NCI-H2107 treated with DMSO at 0.1 percent for 48 hours (cell line): ENCODE results near the gene ZNF622.
"Not testable (repeated sequence)": the region's sequence is repeated elsewhere in the genome, so short reads cannot be mapped to it uniquely, and the experiment has no call there.

Source experiments
- DNase-seq: peaks from one replicate; lab custom pipeline; 2025; ENCODE audit not compliant: unreplicated experiment; lab: John Stamatoyannopoulos, UW

The ZNF622 gene

DNA sequence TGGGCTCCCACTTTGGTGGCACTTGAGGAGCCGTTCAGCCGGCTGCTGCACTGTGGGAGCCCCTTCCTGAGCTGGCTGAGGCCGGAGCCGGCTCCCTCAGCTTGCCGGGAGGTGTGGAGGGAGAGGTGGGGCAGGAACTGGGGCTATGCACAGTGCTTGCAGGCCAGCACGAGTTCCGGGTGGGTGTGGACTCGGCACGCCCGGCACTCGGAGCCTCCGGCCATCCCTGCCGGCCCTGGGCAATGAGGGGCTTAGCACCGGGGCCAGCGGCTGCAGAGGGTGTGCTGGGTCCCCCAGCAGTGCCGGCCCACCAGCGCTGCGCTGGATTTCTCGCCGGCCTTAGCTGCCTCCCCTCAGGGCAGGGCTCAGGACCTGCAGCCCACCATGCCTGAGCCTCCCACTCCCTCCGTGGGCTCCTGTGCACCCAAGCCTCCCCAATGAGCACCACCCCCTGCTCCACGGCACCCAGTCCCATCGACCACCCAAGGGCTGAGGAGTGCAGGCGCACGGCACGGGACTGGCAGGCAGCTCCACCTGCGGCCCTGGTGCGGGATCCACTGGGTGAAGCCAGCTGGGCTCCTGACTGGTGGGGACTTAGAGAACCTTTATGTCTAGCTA is 29.4 kb downstream of the ZNF622 start:
- not testable (repeated sequence) for DNase-seq

DNA sequence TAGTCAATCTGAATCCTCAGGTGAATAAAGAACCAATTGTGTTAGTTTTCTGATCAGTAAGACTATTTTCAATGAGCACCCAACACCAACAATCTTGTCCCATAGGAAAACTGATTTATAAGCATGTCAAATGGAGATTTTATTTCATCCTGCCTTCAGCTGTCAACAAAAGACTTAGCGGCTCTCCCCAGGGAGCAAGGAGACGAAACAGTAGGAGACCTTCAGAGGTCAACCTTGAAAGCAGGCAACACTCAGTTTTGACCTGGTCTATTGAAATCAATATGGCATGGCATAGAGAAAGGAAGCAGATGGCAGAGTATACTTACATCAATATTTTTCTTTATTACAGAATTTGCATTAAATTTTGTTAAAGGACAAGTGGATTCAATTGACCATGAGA is 34.1 kb downstream of the ZNF622 start:
- no peak for DNase-seq

DNA sequence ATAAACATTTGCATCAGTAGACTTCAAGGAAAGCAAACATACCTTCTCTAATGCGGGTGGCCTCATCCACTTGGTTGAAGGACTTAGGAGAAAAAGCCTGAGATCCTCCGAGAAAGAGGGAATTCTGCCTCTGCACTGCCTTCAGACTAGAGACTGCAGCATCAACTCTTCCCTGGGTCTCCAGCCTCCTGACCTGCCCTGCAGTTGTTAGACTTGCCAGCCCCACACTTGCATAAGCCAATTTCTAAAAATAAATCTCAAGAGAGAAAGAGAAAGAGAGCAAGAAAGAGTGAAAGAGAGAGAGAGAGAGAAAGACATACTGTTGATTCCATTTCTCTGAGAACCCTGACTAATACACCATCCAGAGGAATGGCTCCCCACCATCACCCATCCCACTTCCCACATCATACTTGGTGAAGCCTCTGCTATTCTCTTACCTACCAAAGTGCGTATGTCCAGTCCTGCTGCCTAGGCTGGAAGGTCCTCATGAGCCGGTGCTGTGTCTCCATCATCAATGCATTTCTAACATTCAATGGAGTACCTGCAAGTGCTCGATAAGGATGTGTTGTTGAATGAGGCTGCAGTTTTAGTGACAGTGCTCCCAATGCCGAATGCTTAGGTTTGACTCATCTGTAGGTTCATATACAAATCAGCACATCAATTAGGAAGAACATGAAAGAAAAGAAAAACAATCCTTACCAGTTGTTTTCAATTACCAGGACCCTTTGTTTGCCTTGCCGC is 35.1 kb downstream of the ZNF622 start:
- DNase-seq = no peak

DNA sequence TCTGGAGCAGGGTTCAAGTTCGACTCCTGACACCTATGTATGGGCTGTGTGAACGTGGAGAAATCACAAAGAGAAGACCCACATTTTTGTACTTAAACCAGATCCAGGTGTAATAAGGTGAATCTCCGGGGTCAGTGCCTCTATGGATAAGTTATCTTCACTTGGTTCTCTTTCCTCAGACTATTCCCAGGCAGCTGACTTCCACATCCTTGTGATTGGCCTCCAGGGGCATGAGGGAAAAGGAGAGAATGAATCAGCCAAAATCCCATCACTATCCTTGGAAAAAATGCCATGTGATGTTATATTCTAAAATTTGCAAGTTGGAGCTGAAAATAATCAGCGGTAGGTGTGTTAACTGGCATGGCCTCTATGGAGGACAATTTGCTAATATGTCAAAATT is 37.2 kb downstream of the ZNF622 start:
- no peak for DNase-seq

DNA sequence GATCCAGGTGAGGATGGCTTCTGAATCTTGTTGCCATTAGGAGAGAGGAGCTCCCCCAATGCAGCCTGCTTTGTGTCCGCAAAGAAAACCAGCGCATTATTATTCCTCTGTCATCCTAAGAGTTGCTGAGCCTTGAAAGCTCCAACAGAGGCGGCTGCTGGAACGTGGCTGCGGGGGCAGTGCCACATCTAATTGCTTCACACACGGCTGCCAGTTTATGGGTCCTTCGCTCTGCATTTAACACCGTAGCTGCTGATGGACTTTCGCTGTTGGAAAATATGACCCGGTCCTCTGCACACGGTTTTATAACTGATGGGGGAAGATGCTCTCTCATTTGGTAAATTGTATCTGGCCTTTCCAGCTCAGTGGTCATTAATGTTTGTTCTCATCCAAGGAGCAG is 38.0 kb downstream of the ZNF622 start:
- no peak for DNase-seq

DNA sequence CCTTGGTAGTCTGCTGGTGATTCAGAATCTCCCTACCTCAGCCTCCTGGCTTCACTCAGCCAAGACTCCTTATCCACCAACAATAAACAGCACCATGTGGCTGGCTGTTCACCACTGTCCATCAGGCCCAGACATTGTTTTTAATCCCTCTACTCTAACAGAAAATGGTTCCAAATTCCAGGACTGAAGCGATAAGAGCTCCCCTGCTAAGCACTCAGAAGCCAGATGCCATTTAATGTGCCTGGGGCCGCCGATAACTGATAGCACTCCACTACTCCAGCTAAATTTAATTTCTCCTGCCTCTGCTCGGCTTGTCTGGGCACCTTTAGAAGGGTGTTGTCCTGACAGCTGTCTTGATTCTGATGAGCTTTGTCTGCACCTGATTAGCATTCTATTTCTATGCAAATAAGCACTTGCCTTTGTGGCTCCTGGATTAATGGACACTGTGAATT is 47.1 kb downstream of the ZNF622 start:
- no peak for DNase-seq

DNA sequence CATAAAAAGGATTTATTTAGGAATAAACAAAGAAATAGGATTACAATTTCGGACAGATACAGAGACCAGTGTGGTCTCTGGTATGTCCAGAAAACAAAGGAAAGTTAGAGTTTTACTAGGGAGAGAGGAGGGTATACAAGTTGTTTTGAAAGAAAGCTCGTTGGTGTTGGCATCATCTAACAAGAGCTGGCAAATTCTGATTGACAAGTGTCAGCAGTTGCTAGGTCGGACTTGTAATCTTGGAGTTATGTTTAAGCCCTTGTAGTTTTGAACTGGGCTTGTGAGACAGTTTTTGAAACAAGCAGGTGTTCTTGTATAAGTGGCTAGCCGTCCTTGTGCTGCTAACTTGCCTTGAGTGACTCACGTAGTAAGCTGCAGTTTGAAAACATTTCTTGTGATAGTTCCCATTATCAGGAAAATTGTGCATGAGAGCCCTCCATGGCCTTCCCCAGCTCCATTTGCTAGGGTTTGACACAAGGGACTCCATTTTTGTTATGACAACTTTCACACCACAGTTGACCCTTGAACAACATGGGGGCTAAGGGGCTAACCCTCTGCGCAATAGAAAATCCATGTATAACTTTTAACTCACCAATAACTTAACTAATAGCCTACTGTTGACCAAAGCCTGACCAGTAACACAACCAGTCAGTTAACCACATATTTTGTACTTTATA is 48.1 kb downstream of the ZNF622 start:
- DNase-seq = no peak

DNA sequence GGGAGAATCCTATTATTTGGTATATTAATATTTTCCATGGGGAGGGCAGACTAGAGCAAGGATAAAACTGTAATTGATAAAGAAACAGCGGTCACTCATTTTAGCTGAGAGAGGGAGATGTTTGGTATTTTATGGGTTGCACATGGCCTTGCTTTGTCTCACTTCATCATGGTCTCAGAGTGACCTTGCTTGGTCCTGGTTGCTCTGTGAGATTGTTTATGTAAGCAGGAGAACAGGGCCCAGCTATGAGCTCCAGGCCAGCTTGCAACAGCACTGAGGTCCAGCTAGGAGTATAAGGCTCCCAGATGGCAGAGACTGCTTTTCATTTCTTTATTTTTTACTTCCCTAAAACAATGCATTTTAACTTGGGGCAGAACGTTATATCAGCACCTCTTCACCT is 50.7 kb downstream of the ZNF622 start:
- DNase-seq = no peak

DNA sequence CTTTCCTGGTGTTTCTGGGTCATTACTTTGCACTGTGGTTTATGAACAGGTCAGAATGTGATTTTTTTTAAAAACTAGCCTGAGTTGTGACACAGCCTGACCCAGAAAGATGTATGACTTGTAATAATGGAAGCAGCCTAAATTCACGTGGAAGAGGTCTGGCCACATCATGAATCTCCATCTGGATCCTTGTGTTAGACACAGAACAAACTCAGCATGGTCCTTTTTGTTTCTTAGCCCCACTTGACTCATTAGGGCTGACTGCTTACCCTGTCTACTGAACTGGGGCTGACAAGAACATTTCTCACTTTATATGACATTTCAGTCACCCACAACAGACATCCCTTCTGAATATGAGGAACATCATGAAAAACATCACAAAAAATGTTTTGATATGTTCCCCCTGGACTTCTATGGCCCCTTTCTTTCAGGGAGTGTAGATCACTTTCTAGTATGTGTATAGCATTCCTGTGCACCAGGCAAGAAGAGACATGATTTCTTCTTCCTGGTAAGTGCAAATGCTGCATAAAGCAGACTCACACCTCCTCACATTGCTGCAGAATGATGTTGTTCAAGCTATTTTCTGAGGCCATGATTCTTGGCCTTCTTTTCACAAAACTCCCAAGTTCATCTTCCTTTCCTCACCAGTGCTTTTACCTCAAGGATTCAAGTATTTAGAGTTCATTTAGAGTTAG is 52.3 kb downstream of the ZNF622 start:
- no peak for DNase-seq

DNA sequence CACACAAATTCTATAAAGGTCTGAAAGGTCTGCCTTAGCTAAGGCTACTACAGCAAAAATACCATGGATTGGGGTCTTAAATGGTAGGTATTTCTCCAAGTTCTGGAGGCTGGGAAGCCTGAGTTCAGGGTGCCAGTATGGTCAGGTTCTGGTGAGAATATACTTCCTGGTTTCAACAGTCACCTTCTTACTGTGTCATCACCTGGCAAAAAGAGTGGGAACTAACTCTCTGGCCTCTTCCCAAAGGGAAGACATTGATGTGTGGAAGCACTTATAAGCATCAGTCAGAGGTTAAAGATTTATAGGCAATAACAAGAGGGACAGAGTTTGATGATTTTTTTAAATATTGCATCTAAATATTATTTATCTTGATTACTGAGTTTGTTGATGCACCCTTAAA is 53.0 kb downstream of the ZNF622 start:
- DNase-seq = no peak

DNA sequence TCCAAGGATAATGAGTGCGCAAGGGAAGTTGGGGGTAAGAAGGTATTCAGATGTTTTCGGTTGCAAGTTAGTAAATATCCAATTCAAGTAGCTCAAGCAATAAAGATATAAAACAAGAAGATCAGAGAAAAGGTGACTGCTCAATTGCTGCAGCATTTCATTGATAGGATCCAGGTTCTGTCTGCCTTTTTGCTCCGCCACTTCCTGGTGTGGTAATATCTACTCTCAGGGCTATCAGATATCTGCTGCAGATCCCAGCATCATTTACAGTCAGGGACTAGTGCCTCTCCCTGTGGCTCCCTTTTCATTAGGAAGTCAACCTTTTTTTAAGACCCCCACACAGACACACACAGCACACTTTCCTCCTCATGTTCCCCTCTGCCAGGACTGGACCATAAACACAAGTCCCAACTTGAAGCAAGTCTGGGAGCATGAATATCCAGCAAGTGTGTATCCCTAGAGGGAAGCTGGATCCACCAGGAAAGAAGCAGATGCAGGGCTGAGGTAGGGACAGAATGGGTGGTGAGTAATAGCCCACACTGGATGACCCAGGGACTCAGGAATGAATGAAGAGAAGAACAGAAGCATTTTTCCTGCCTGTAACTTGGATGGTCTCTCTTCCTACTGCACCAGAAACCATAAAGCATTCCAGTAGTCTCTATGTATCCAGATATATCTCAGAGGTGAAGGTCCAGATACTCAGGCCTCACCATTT is 53.7 kb downstream of the ZNF622 start:
- DNase-seq = no peak

DNA sequence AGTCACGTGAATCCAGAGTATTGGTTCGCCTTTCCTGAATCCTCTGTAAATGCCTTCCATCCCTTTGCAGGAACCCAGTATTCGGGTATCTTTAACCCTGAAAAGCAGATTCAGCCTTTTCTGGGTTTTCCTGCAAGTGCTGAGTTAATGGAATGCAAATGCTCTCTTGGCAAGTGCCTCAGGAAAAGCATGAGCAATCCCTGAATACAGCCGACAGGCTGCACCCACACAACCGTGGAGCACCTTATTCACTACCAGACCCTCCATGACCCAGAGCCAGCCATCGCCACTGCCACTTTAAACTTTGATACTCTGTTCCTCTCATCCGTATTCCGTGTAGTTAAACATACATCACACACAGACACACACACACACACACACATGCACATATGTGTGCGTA is 54.4 kb downstream of the ZNF622 start:
- DNase-seq = no peak

DNA sequence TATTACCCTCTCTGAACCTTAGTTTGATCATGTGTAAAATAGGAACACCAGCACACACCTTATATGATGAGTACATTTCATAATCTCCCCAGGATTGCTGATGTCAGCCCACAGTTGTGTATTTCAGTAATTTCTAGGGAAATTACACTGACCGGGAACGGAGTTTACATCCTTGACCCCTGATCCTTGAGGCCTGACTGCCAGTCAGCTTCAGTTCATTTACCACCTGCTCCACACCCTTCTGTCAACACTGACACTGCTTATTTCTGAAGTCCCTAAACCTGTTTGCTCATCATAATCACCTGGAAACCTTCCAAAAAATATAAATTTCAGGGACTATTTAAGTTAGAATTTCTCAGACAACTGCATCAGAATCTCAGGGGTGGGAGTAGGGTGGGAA is 55.3 kb downstream of the ZNF622 start:
- no peak for DNase-seq

DNA sequence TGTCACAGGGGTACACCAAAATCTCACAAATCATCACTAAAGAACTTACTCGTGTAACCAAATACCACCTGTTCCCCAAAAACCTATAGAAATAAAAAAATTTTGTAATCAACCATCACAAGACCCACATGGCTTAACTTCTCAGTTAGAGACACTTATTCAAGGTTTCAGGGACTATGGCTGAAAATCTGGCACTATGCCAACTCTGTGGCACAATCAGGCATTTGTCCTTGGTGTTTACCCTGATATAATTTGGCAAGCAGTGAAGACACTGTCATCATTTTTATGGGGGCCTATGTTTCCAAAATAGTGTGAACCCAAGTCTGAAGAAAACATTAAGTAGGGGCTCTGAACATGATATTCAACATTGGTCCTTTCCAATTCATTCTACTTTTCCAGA is 59.0 kb downstream of the ZNF622 start:
- DNase-seq = no peak

DNA sequence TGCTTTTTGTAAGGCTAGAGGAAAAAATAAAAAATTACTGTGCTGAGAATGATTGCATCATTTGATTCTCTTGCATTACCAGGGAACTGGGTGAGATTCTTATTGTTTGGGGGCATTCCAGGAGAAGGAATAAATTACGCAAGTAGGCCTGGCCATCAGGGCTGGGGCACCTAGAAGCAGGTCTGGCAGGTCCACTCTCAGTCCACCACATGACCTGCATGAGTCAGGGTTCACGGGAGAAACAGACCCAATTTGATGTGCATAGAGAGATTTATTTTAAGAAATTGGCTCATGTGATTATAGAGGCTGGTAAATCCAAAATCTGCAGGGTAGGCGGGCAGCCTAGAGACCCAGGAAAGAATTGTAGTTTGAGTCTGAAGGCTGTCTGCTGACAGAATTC is 59.6 kb downstream of the ZNF622 start:
- no peak for DNase-seq
